Measurements from ENCODE around the gene SET.

The SET gene

DNA sequence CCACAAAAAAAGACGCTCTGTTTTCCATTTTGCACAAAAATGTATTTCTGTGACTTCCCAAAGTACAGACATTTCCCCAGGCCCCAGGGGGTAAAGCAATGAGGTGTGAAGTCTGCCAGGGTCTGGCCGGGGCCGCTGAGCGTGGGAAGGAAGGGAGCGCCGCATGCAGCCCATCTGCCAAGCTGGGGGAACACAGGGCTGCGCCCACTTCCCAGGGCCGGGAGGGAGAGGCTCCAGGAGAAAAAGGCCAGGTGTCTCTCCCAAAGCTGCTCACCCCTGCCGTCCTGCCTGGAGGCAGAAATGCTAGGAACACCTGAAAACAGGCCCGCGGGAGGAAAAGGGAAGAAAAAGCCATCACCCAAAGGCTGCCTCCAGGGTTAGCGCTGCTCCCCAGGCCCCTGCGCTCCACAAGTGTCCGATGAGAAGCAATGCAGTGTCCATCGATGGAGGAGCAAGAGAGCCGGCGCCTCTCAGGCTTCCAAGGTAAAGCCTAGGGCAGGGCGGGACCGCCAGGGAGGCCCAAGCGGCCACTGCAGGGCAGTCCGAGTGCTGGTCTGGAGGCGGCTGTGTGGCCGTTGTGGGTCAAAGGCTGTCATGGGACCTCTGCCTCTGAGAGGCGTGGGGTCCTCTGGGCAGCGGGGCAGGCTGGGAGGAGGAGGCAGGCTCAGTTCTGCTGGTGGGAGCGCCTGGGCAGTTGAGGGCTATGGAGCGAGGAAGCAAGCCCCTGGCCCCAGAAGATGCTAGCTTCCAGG, 40.9 kb downstream of the SET start:
- Histone ChIP-seq H3K27ac (ENCODE audit: low read length, poor library complexity, severe bottlenecking) (peak overlapping the region; percentile 18), H3K14ac (ENCODE audit: low read length in 2 of 2) (no peak overlapping the region), H4K91ac (ENCODE audit: low read length) (no peak overlapping the region), H2AFZ (ENCODE audit: low read depth, low read length) (no peak overlapping the region), H3K18ac (ENCODE audit: low read depth in 1 of 2, low read length in 2 of 2) (no peak overlapping the region), H3K9me3 (ENCODE audit: control insufficient read depth, low read length) (no peaks in the 10 kb centered on the region), H3K27me3 (ENCODE audit: control insufficient read depth in 1 of 2, insufficient read depth in 1 of 2, low read length in 2 of 2) (no peaks in the 10 kb centered on the region), H2BK12ac (ENCODE audit: low read length in 2 of 2) (no peak overlapping the region), H3K4me1 (ENCODE audit: control insufficient read depth, insufficient read depth, low read depth, low read length) (peaks cover 26% of the 10 kb centered on the region), H3K4ac (ENCODE audit: low read depth in 1 of 2, low read length in 2 of 2) (no peak overlapping the region), H3K9ac (ENCODE audit: low read length) (no peak overlapping the region), H2BK15ac (ENCODE audit: low read depth, poor library complexity, severe bottlenecking) (no peak overlapping the region), H3K36me3 (ENCODE audit: control insufficient read depth in 1 of 2, insufficient read depth in 2 of 2, low read depth in 1 of 2, low read length in 2 of 2) (peaks cover 25 to 29% of the 10 kb centered on the region in 2 experiments), H2BK5ac (ENCODE audit: low read depth, low read length, poor library complexity, severe bottlenecking) (no peak overlapping the region), H3K79me1 (replicated peaks; ENCODE audit: low read length, poor library complexity, severe bottlenecking) (peaks cover 2% of the 10 kb centered on the region), H3K23ac (ENCODE audit: low read length in 2 of 2) (no peak overlapping the region), H4K8ac (ENCODE audit: low read length) (no peak overlapping the region), H3K4me3 (ENCODE audit: insufficient read depth in 1 of 2, low read depth in 1 of 2, low read length in 2 of 2) (no peak overlapping the region), H2BK120ac (ENCODE audit: low read depth, low read length) (no peak overlapping the region), H2AK5ac (ENCODE audit: low read length, severe bottlenecking) (no peak overlapping the region), H3K4me2 (ENCODE audit: low read length, poor library complexity, severe bottlenecking) (peak overlapping the region; percentile 41)
- 93% methylated on average over 26 of the region's 27 CpGs for WGBS
- DNase-seq: no peak

- H2BK15ac ChIP-seq (ENCODE audit: low read depth, poor library complexity, severe bottlenecking): no peak overlapping the region
- no peak overlapping the region for H4K91ac ChIP-seq (ENCODE audit: low read length)
- no peaks in the 10 kb centered on the region for H3K9me3 ChIP-seq (ENCODE audit: control insufficient read depth, low read length)
- no peak overlapping the region for H2BK12ac ChIP-seq (ENCODE audit: low read length in 2 of 2)
- H3K14ac ChIP-seq (ENCODE audit: low read length in 2 of 2): no peak overlapping the region
- no peak overlapping the region for H4K8ac ChIP-seq (ENCODE audit: low read length)
- no peak overlapping the region for H3K4me2 ChIP-seq (ENCODE audit: low read length, poor library complexity, severe bottlenecking)
- no peak for DNase-seq
- H3K4me1 ChIP-seq (ENCODE audit: control insufficient read depth, insufficient read depth, low read depth, low read length): peaks cover 24% of the 10 kb centered on the region
- no peak overlapping the region for H2AK5ac ChIP-seq (ENCODE audit: low read length, severe bottlenecking)
- no peak overlapping the region for H3K4ac ChIP-seq (ENCODE audit: low read depth in 1 of 2, low read length in 2 of 2)
- peaks cover 31 to 35% of the 10 kb centered on the region in 2 experiments for H3K36me3 ChIP-seq (ENCODE audit: control insufficient read depth in 1 of 2, insufficient read depth in 2 of 2, low read depth in 1 of 2, low read length in 2 of 2)
- WGBS: 98% methylated on average over 13 of the region's 13 CpGs
- no peak overlapping the region for H3K9ac ChIP-seq (ENCODE audit: low read length)
- no peak overlapping the region for H3K4me3 ChIP-seq (ENCODE audit: insufficient read depth in 1 of 2, low read depth in 1 of 2, low read length in 2 of 2)
- H3K27me3 ChIP-seq (ENCODE audit: control insufficient read depth in 1 of 2, insufficient read depth in 1 of 2, low read length in 2 of 2): no peaks in the 10 kb centered on the region
- H3K23ac ChIP-seq (ENCODE audit: low read length in 2 of 2): no peak overlapping the region
- no peak overlapping the region for H3K18ac ChIP-seq (ENCODE audit: low read depth in 1 of 2, low read length in 2 of 2)
- no peak overlapping the region for H3K27ac ChIP-seq (ENCODE audit: low read length, poor library complexity, severe bottlenecking)
- H2BK5ac ChIP-seq (ENCODE audit: low read depth, low read length, poor library complexity, severe bottlenecking): no peak overlapping the region
- H2AFZ ChIP-seq (ENCODE audit: low read depth, low read length): no peak overlapping the region
- no peak overlapping the region for H2BK120ac ChIP-seq (ENCODE audit: low read depth, low read length)
- peaks cover 2% of the 10 kb centered on the region for H3K79me1 ChIP-seq (replicated peaks; ENCODE audit: low read length, poor library complexity, severe bottlenecking)
Observed at GRCh38 chr9:128731093-128731492, 42.1 kb downstream of the SET start.

GRCh38 chr9:128731691-128732090, 42.7 kb downstream of the SET start:
- Histone ChIP-seq H2AFZ (ENCODE audit: low read depth, low read length) (no peak overlapping the region), H3K9me3 (ENCODE audit: control insufficient read depth, low read length) (no peaks in the 10 kb centered on the region), H3K4me2 (ENCODE audit: low read length, poor library complexity, severe bottlenecking) (no peak overlapping the region), H3K36me3 (ENCODE audit: control insufficient read depth in 1 of 2, insufficient read depth in 2 of 2, low read depth in 1 of 2, low read length in 2 of 2) (peaks cover 31 to 35% of the 10 kb centered on the region in 2 experiments), H3K79me1 (replicated peaks; ENCODE audit: low read length, poor library complexity, severe bottlenecking) (peaks cover 2% of the 10 kb centered on the region), H3K27ac (ENCODE audit: low read length, poor library complexity, severe bottlenecking) (no peak overlapping the region), H2BK5ac (ENCODE audit: low read depth, low read length, poor library complexity, severe bottlenecking) (no peak overlapping the region), H3K18ac (ENCODE audit: low read depth in 1 of 2, low read length in 2 of 2) (no peak overlapping the region), H3K27me3 (ENCODE audit: control insufficient read depth in 1 of 2, insufficient read depth in 1 of 2, low read length in 2 of 2) (no peaks in the 10 kb centered on the region), H4K8ac (ENCODE audit: low read length) (no peak overlapping the region), H2AK5ac (ENCODE audit: low read length, severe bottlenecking) (no peak overlapping the region), H3K14ac (ENCODE audit: low read length in 2 of 2) (no peak overlapping the region), H2BK12ac (ENCODE audit: low read length in 2 of 2) (no peak overlapping the region), H3K4me1 (ENCODE audit: control insufficient read depth, insufficient read depth, low read depth, low read length) (peaks cover 24% of the 10 kb centered on the region), H3K23ac (ENCODE audit: low read length in 2 of 2) (no peak overlapping the region), H3K4me3 (ENCODE audit: insufficient read depth in 1 of 2, low read depth in 1 of 2, low read length in 2 of 2) (no peak overlapping the region), H4K91ac (ENCODE audit: low read length) (no peak overlapping the region), H2BK120ac (ENCODE audit: low read depth, low read length) (no peak overlapping the region), H3K9ac (ENCODE audit: low read length) (no peak overlapping the region), H2BK15ac (ENCODE audit: low read depth, poor library complexity, severe bottlenecking) (no peak overlapping the region), H3K4ac (ENCODE audit: low read depth in 1 of 2, low read length in 2 of 2) (no peak overlapping the region)
- no peak for DNase-seq
- 81% methylated on average over 9 of the region's 9 CpGs for WGBS

- Histone ChIP-seq H3K36me3 (ENCODE audit: control insufficient read depth in 1 of 2, insufficient read depth in 2 of 2, low read depth in 1 of 2, low read length in 2 of 2) (peaks cover 36 to 41% of the 10 kb centered on the region in 2 experiments), H3K9ac (ENCODE audit: low read length) (no peak overlapping the region), H2AFZ (ENCODE audit: low read depth, low read length) (no peak overlapping the region), H2BK5ac (ENCODE audit: low read depth, low read length, poor library complexity, severe bottlenecking) (no peak overlapping the region), H2AK5ac (ENCODE audit: low read length, severe bottlenecking) (no peak overlapping the region), H4K91ac (ENCODE audit: low read length) (no peak overlapping the region), H3K18ac (ENCODE audit: low read depth in 1 of 2, low read length in 2 of 2) (no peak overlapping the region), H2BK15ac (ENCODE audit: low read depth, poor library complexity, severe bottlenecking) (no peak overlapping the region), H4K8ac (ENCODE audit: low read length) (no peak overlapping the region), H3K4ac (ENCODE audit: low read depth in 1 of 2, low read length in 2 of 2) (no peak overlapping the region), H2BK12ac (ENCODE audit: low read length in 2 of 2) (no peak overlapping the region), H3K14ac (ENCODE audit: low read length in 2 of 2) (no peak overlapping the region), H3K4me2 (ENCODE audit: low read length, poor library complexity, severe bottlenecking) (no peak overlapping the region), H3K27me3 (ENCODE audit: control insufficient read depth in 1 of 2, insufficient read depth in 1 of 2, low read length in 2 of 2) (no peaks in the 10 kb centered on the region), H3K4me1 (ENCODE audit: control insufficient read depth, insufficient read depth, low read depth, low read length) (peaks cover 24% of the 10 kb centered on the region), H3K79me1 (replicated peaks; ENCODE audit: low read length, poor library complexity, severe bottlenecking) (peaks cover 2% of the 10 kb centered on the region), H2BK120ac (ENCODE audit: low read depth, low read length) (no peak overlapping the region), H3K23ac (ENCODE audit: low read length in 2 of 2) (no peak overlapping the region), H3K4me3 (ENCODE audit: insufficient read depth in 1 of 2, low read depth in 1 of 2, low read length in 2 of 2) (no peak overlapping the region), H3K9me3 (ENCODE audit: control insufficient read depth, low read length) (no peaks in the 10 kb centered on the region), H3K27ac (ENCODE audit: low read length, poor library complexity, severe bottlenecking) (no peak overlapping the region)
- 95% methylated on average over 13 of the region's 13 CpGs for WGBS
- no peak for DNase-seq
Observed at GRCh38 chr9:128732576-128732975, 43.6 kb downstream of the SET start.

Measured in mesenchymal stem cell (in vitro differentiated cells and primary cell).